GM12864 (cell line): ENCODE results near the gene TCTN2.

Source experiments
- DNase-seq: peaks from one replicate; pipeline ENCODE4 v3.0.0-alpha.2; 2011; ENCODE audit warnings: low read depth
- H3K4me3 ChIP-seq: 2 replicates; pipeline ENCODE4 v1.5.1; 2011; ENCODE audit warnings: mild to moderate bottlenecking, low read depth, low read length, control low read depth
- CTCF ChIP-seq: IDR thresholded peaks from 2 replicates; pipeline ENCODE4 v1.5.1; 2011; ENCODE audit warnings: low read depth, mild to moderate bottlenecking, moderate library complexity, low read length, control low read depth, inconsistent platforms; ENCODE audit errors: missing control alignments

The TCTN2 gene

DNA sequence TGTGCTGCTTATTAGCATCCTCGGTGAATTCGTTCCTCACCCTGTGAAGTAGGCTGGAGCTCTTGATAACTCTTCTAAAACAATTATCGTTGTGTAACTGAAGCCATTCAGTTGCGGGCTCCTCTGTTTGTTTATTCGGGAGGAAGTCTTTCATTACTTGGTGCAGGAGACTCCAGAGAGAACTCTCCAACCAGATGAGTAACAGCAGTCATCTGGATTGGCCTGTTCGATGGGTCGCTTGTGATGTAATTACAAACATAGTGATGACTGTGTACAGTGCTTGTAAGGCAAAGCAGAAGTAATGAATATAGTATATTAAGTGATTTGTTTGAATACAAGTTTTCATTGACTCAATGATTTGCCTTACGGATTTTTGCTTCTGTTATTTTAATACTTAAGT is 52.1 kb downstream of the TCTN2 start:
- no peak for DNase-seq
- TF ChIP-seq CTCF: no peak

GRCh38 chr12:123723765-123724164 is 52.9 kb downstream of the TCTN2 start:
- TF ChIP-seq CTCF: no peak
- DNase-seq: no peak

More for the DNA sequence above, 52.1 kb downstream of the TCTN2 start:
- no peak overlapping the region for H3K4me3 ChIP-seq

DNA sequence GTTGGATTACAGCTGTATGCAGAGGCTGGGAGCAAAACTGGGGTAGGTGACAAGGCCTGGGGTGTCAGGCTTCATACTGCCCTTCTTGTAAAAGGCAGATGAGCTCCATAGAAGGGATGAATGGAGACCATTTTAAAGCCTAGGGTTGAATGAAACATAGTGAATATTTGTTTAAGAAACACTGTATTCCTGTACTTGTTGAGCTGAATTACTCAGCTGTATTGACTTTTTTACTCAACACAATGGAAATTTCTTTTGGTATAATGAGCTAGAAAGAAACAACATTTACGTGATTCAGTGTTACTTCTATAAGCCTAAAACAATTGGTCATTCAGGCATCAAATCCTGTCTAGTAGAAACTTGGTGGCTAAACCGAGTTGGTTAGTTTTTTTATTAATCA is 55.3 kb downstream of the TCTN2 start:
- DNase-seq: no peak
- TF ChIP-seq CTCF: no peak
- no peak overlapping the region for H3K4me3 ChIP-seq

More at GRCh38 chr12:123723765-123724164, 52.9 kb downstream of the TCTN2 start:
- no peak overlapping the region for H3K4me3 ChIP-seq

- H3K4me3 ChIP-seq: no peak overlapping the region
- DNase-seq: no peak
- no peak for TF ChIP-seq CTCF
Measured at GRCh38 chr12:123726962-123727361, 56.0 kb downstream of the TCTN2 start.

DNA sequence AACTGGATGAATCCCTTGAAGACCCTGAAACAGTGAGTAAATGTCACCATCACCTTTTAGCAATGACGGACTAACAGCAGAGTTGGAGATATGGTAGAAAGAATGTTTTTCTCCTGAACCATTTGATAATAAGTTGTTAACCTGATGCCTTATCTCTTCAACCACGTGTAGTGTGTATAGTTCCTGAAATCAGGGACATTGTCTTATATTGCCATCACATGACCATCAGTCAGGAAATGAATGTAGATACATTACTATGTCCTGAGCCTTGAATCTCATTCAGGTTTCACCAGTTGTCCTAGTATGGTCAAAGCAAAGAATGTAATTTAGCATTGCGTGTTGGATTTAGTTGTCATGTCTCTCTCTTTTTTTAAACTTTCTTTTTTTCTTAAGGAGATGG is 57.0 kb downstream of the TCTN2 start:
- TF ChIP-seq CTCF: no peak
- H3K4me3 ChIP-seq: no peak overlapping the region
- no peak for DNase-seq

GRCh38 chr12:123731596-123731995 is 60.7 kb downstream of the TCTN2 start:
- H3K4me3 ChIP-seq: no peak overlapping the region
- no peak for TF ChIP-seq CTCF
- DNase-seq: no peak

DNA sequence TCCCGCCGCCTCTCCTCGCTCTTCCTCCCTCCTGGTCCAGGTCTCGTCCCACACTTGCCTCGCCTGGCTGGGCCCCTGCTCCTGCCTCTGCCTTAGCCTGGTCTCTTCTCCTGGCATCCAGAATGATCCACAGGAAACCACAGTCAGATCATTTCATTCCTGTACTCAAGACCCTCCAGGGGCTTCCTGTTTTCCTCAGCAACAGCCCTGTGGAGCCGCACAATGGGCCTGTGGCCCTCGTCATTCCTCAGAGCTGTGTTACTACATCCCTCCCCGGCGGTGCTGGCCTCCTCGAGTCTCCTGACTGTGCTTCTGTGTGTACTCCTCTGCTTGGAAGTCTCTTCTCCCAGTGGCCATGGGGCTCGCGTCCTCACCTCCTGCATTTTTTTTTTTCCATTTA is 61.3 kb downstream of the TCTN2 start:
- H3K4me3 ChIP-seq: no peak overlapping the region
- no peak for TF ChIP-seq CTCF
- no peak for DNase-seq
